ENCODE results near the gene TNNC2. TPM values are rescaled to one million over a fixed set of nuclear protein-coding genes. Genes with fewer than 3 reads are reported as not detected.

The TNNC2 gene
- total and polyA plus RNA-seq, 9 of the 15 experiments (the other 6 are each of a cell fraction or from before 2014, with no cell fraction given), result not detected

- Histone ChIP-seq H3K9ac (ENCODE audit: insufficient read depth in 1 of 2, low read depth in 2 of 2, low read length in 2 of 2) (no peak overlapping the region), H3K4me3 (no peak overlapping the region), H3K27me3 (ENCODE audit: control insufficient read depth in 2 of 2, insufficient read depth in 2 of 2, low read length in 2 of 2) (no peaks in the 10 kb centered on the region), H3K4me1 (replicated peaks in 1 of 2; ENCODE audit: control insufficient read depth in 2 of 2, insufficient read depth in 2 of 2, low read length in 2 of 2) (peaks cover 10 to 23% of the 10 kb centered on the region in 2 experiments), H2AFZ (ENCODE audit: low read depth, low read length) (peak overlapping the region; percentile 20; the same call in 1 of the 2 replicates), H3K36me3 (ENCODE audit: control insufficient read depth, insufficient read depth, low read length) (peaks cover 47% of the 10 kb centered on the region; the same call in 2 of the 3 replicates), H3K9me3 (replicated peaks; ENCODE audit: control insufficient read depth, insufficient read depth, low read depth, low read length) (peaks cover 11% of the 10 kb centered on the region; the same call in 1 of the 2 replicates), H3K27ac (ENCODE audit: extremely low read depth, low read depth, low read length) (peak overlapping the region; percentile 44), H3K79me2 (ENCODE audit: control insufficient read depth, insufficient read depth, low read length) (no peaks in the 10 kb centered on the region), H3K9me1 (ENCODE audit: control insufficient read depth, insufficient read depth, low read length) (no peaks in the 10 kb centered on the region), H3K4me2 (ENCODE audit: insufficient read depth, low read length) (peak overlapping the region; percentile 31; the same call in 1 of the 2 replicates), H4K20me1 (replicated peaks; ENCODE audit: control insufficient read depth, insufficient read depth, low read length) (no peaks in the 10 kb centered on the region)
- intact Hi-C loops (cut with micrococcal nuclease), result no loop called here
- ChIA-PET CTCF (ENCODE audit: low intra/inter-chr PET ratio) (no interaction called here), POLR2A (interaction anchor here (1.1 kb wide), 1 partner anchor 10 kb away, joined by 3 read pairs; no protein-coding TSS in a partner anchor)
- FAIRE-seq, result peak; percentile 72
- in situ Hi-C loops (cut with MboI), result no loop called here
- ATAC-seq, result peak; percentile 77
- 72% methylated on average over 6 of the region's 8 CpGs for WGBS (ENCODE audit: insufficient coverage, low coverage, missing lambda C conversion rate)
- DNase-seq (ENCODE audit: extremely low read depth in 1 of 4, low spot score in 3 of 4), result peak in 2 of 4 experiments; percentile 50 to 60
- BruUV-seq (replicated peaks), result no TSS peak
- TF ChIP-seq MED1 (CRISPR knock-in tag; IDR thresholded peaks at IDR 0.05; ENCODE audit: borderline replicate concordance) (no peak), ZC3H11A (IDR thresholded peaks at IDR 0.05; ENCODE audit: low read depth, low read length) (no peak), TAL1 (IDR thresholded peaks at IDR 0.05) (peak; percentile 42), ZNF316 (IDR thresholded peaks at IDR 0.05) (peak; percentile 16; the same call in 1 of the 2 replicates), STAG1 (CRISPR knock-in tag; IDR thresholded peaks at IDR 0.05; ENCODE audit: borderline replicate concordance) (no peak), CBFA2T3 (IDR thresholded peaks at IDR 0.05) (peak; percentile 73), EGR1 (conservative IDR thresholded peaks at IDR 0.05) (no peak), TEAD4 (IDR thresholded peaks at IDR 0.05; ENCODE audit: low read length) (peak; percentile 22; the same call in 1 of the 2 replicates), TEAD4 (CRISPR knock-in tag; IDR thresholded peaks at IDR 0.05; ENCODE audit: borderline replicate concordance) (no peak), ZNF395 (CRISPR knock-in tag; IDR thresholded peaks at IDR 0.05) (peak; percentile 68), SRSF3 (IDR thresholded peaks at IDR 0.05; ENCODE audit: insufficient read depth, low read length) (no peak), ZNF311 (CRISPR knock-in tag; IDR thresholded peaks at IDR 0.05) (0 out of 2 replicates have a peak, but pooled peaks have one; percentile 18), EHMT2 (IDR thresholded peaks at IDR 0.05) (peak; percentile 54; the same call in 1 of the 2 replicates), EP300 (IDR thresholded peaks at IDR 0.05; ENCODE audit: low read length) (peak; percentile 37; the same call in 1 of the 2 replicates), KLF6 (CRISPR knock-in tag; IDR thresholded peaks at IDR 0.05; ENCODE audit: borderline replicate concordance) (no peak; the same call in 1 of the 2 replicates)
- TF ChIP-seq, protein P1, sequence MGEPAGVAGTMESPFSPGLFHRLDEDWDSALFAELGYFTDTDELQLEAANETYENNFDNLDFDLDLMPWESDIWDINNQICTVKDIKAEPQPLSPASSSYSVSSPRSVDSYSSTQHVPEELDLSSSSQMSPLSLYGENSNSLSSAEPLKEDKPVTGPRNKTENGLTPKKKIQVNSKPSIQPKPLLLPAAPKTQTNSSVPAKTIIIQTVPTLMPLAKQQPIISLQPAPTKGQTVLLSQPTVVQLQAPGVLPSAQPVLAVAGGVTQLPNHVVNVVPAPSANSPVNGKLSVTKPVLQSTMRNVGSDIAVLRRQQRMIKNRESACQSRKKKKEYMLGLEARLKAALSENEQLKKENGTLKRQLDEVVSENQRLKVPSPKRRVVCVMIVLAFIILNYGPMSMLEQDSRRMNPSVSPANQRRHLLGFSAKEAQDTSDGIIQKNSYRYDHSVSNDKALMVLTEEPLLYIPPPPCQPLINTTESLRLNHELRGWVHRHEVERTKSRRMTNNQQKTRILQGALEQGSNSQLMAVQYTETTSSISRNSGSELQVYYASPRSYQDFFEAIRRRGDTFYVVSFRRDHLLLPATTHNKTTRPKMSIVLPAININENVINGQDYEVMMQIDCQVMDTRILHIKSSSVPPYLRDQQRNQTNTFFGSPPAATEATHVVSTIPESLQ (CRISPR knock-in tag; IDR thresholded peaks at IDR 0.05), result no peak
- TF ChIP-seq, protein P2, sequence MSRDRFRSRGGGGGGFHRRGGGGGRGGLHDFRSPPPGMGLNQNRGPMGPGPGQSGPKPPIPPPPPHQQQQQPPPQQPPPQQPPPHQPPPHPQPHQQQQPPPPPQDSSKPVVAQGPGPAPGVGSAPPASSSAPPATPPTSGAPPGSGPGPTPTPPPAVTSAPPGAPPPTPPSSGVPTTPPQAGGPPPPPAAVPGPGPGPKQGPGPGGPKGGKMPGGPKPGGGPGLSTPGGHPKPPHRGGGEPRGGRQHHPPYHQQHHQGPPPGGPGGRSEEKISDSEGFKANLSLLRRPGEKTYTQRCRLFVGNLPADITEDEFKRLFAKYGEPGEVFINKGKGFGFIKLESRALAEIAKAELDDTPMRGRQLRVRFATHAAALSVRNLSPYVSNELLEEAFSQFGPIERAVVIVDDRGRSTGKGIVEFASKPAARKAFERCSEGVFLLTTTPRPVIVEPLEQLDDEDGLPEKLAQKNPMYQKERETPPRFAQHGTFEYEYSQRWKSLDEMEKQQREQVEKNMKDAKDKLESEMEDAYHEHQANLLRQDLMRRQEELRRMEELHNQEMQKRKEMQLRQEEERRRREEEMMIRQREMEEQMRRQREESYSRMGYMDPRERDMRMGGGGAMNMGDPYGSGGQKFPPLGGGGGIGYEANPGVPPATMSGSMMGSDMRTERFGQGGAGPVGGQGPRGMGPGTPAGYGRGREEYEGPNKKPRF (IDR thresholded peaks at IDR 0.05; ENCODE audit: low read depth, low read length), result no peak
Measured at GRCh38 chr20:45810191-45810970, 16.7 kb downstream of the TNNC2 start.

Data from K562 (cell line).